GM18526 (cell line): ENCODE results near the gene CLDN2.

ENCODE experiments used
- POLR2A ChIP-seq: IDR thresholded peaks from 3 replicates; pipeline ENCODE4 v1.6.1; 2011; ENCODE audit not compliant: insufficient read length; ENCODE audit errors: extremely low read depth

CLDN2 gene

GRCh38 chrX:106940068-106940467 lies 19.9 kb downstream of the CLDN2 start:
- no peak for TF ChIP-seq POLR2A

- no peak for TF ChIP-seq POLR2A
These were observed 26.3 kb downstream of the CLDN2 start for GRCh38 chrX:106946464-106946863.

GRCh38 chrX:106948641-106949040 lies 28.4 kb downstream of the CLDN2 start:
- no peak for TF ChIP-seq POLR2A

- TF ChIP-seq POLR2A = no peak
These were observed 29.2 kb downstream of the CLDN2 start for GRCh38 chrX:106949366-106949765.

GRCh38 chrX:106950381-106950780 lies 30.2 kb downstream of the CLDN2 start:
- no peak for TF ChIP-seq POLR2A

- no peak for TF ChIP-seq POLR2A
These were observed 31.0 kb downstream of the CLDN2 start for GRCh38 chrX:106951230-106951629.

- TF ChIP-seq POLR2A = no peak
These were observed 31.9 kb downstream of the CLDN2 start for GRCh38 chrX:106952089-106952488.

GRCh38 chrX:106952538-106952937 lies 32.3 kb downstream of the CLDN2 start:
- no peak for TF ChIP-seq POLR2A

GRCh38 chrX:106952988-106953387 lies 32.8 kb downstream of the CLDN2 start:
- no peak for TF ChIP-seq POLR2A

GRCh38 chrX:106954041-106954440 lies 33.8 kb downstream of the CLDN2 start:
- TF ChIP-seq POLR2A = no peak

- TF ChIP-seq POLR2A = no peak
These were observed 35.0 kb downstream of the CLDN2 start for GRCh38 chrX:106955004-106955772.

GRCh38 chrX:106957856-106958255 lies 37.7 kb downstream of the CLDN2 start:
- no peak for TF ChIP-seq POLR2A

GRCh38 chrX:106959901-106960300 lies 39.7 kb downstream of the CLDN2 start:
- no peak for TF ChIP-seq POLR2A

GRCh38 chrX:106963111-106963510 lies 42.9 kb downstream of the CLDN2 start:
- no peak for TF ChIP-seq POLR2A

- no peak for TF ChIP-seq POLR2A
These were observed 44.1 kb downstream of the CLDN2 start for GRCh38 chrX:106964290-106964689.

GRCh38 chrX:106972896-106973295 lies 52.7 kb downstream of the CLDN2 start:
- no peak for TF ChIP-seq POLR2A
